Activated CD4-positive, alpha-beta T cell treated with anti-CD3 and anti-CD28 coated beads for 4 hours (primary cell): ENCODE results near the gene CREB5.

Experiments used
- DNase-seq, 2 donors: peaks; one replicate each; pipeline ENCODE4 v3.0.0-alpha.2; 2020

The CREB5 gene

DNA sequence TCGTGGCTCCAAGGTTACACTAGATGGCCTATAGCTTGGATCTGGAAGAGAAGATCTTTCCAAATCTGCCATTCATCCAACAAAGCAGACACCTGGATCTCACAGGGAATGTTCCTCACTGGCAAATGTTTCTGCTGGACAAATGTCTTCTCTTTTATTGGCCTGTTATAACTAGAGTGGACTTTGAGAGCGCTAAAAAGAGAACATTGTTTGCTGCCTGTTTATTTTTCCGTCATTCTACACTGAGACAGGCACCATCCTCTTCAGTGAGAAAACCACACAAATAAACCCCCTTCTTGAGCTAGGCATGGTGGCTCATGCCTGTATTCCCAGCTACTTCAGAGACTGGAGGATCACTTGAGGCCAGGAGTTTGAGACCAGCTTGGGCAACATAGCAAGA, 206.9 kb downstream of the CREB5 start:
- DNase-seq: no peak

DNA sequence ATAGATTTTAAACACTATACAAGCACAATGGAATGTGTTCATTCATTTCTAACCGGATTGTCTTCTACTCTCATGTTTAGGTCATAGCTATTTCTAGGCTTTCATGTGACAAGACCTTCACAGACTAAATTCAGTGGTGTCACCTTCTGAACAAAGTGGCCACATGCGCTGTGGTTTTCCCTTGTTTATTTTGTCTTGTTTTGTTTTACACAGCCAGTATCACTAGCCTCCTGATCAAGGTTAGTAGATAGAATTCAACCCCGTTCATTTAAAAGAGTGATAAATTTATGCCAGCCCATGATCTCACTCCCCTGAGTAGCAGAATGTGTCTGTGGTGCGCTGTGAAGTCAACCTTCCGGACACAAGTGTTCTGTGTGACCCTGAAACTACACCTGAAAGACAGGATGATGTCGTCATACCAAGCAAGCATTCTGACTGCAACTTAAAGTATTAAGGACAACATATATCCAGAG, 209.1 kb downstream of the CREB5 start:
- DNase-seq: no peak

DNA sequence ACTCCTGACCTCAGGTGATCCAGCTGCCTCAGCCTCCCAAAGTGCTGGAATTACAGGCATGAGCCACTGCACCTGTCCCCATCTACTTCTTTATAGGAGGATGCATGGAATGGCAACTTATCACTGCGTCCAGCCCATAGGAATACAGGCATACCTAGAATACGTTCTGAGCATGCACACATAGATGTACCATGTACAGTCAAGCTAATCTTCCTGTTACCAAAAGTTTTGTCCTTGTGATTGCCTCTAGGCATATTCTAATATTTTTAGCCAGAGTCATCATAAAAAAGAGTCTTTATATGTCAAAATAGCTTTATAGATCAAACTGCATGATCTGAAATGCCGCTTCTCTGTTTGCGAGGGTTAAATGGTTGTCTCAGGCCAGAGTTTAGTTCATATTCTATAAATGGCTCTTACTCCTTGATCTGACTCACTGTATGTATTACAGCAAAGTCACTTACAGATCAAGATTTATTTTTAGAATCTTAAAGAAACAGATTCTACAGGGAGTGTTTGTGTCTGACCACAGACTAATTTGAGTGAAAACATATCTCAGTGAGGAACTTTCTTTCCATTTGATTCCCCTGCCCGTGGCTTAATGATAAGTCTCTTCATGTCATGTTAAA, 210.9 kb downstream of the CREB5 start:
- no peak for DNase-seq

DNA sequence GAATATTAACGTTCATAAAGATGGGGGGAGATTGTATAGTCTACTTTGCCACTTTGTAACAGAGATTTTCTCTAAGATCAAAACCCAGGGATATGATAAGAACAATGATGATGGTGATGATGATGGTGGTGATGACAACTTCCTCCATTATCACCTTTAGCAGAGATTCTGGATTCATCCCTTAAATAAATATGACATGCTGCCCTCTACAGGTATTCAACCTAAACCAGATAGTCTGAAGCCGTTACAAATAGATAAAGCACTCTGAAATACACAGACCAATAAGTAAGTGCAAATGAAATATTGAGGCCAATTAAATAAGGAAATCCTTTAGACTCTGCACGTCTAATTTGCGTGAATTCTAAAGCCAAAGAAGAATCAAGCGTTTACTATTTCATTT, 211.5 kb downstream of the CREB5 start:
- no peak for DNase-seq

DNA sequence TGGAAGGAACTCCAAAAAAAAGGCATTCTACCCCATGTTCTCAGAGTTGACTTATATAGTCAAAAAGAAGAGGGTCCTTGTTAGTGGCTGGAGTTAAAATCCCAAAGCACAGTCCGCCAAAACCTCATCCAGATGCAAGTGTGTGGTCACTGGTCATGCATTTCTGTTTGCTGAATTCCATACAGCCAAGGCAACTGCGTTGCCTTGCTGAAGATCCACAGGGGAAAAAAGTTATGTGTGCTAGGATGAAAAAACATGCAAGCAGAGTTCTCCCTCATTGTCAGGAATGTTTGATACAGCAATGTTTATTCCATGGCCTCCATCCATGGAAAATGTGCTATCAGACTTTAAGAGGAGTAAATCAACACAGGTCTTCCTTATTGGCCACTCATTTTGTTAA, 213.1 kb downstream of the CREB5 start:
- no peak for DNase-seq

DNA sequence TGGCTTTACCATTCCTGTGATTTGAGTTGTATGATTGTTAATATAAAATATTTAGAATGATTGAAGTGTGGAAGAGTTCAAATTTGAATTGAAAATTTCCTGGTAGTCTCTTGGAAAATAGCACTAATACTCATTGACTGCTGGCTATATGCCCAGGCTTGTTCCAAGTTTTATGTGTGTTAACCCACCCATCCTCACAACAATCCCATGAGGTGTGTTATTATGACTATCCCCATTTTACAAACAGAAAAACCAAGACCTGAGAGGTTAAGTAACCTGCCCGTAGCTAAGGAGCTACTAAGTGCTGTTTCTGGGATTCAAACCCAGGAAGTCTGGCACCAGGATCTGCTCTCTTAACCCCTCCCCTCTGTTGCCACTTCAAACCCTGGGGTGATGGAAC, 213.9 kb downstream of the CREB5 start:
- DNase-seq: no peak

DNA sequence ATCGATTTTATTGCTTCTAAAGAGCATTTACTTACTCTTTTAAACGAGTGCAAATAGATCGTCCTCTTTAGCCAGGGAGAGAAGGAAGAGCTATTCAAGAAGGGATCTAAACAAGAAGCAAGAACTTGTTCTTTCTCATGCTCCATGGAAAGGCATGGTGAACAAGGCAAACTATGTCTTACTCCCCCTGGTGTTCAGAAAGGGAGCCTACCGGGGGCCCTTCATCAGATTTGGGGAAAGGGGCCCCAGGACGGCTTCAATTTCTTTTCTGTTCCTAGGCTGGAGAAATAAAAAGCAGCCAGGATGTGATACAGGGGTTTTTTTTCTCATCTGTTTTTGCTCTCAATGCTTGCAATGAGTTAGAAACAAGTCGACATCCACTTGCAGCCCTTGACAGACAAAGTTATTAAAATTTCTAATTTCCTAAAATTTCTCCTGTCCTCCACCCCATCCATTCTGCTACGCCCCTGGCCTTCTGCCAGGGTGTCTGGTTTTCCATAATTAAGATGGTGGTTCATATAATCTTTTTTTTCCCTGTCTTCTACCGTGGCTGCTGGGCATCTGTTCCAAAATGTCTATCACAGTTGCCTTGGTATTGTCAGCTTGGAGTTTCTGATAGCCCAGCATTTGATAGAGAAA, 214.4 kb downstream of the CREB5 start:
- peak in 1 of 2 donors; percentile 3 for DNase-seq

DNA sequence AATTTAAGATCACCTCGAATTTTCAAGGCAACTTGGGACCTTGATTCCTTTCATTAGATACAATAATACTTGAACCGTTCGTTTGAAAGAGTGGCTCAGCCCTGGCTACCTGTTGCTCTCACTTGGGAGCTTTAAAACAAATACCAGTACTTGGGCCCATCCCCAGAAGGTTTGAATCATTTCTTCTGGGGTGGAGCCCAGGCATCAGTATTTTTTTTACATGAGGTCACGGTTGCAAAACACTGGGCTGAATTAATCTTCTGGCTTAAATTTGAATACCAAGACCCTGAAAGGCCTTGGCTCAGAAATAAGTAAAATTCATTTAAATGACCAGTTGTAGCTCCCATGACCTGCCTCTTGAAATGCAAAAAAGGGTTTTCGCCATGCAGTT, 214.9 kb downstream of the CREB5 start:
- DNase-seq: no peak

DNA sequence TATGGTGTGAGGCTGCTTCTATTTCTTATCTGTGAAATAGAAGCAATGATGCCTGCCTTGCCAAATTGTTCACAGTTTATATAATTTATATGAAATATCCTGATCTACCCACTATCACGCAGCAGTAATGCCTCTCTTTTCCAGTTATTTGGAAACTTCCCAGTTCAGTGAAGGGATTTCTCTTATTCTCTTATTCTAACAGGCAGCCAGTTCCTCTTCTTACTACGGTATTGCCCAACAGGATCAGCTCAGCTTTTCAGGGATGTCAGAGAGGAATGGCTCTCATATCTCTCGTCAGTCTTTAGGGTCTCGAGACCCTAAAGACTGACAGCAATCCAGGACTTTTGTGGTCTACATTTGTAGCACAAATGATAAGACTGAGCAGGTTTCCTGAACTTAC, 215.6 kb downstream of the CREB5 start:
- no peak for DNase-seq

DNA sequence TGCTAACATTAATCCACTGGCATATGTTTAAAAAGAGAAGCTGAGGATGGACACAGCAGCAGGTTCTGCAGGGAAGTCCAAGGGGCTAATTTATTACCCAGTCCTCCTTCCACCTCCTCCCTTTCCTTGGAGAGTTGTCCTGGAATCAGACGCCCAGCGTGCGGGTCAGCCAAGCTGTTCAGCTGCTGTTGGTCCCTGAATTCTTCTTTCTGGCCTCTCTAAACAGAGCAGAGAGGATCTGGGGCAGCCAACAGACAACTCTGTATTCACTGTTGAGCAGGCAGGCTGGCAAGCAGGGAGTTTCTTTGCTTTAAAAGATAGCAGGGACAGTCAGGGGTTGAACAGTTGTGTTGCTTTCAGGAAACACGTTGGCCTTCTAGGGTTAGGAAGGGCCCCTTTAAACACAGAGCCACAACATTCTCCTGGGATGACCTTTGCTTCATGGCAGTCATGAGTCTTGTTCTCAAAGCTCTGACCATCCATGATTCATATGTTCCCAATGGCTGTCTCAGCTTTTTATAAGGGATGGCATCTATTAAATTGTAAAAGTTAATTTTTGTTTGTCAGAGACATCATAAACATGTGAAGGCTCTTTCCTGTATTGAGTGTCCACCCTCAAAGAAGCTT, 217.0 kb downstream of the CREB5 start:
- DNase-seq: no peak

DNA sequence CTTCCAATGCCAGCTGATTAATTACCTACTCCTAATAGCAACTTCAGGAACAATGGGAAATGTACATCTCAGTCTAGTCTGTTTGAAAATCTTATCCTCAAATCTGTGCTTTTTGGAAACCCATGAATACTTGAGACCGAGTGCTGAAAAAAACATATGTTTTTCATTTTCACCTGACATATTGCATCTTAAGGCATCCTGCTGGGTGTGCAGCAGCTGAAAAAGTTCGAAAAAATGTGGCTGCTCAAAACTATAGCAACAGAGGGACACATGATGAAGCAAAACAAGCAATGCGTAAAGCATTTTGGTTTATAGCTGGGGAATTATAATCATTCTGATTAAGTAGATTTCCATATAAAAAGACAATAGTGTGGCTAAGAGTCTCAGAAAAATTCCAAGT, 218.0 kb downstream of the CREB5 start:
- DNase-seq: no peak

DNA sequence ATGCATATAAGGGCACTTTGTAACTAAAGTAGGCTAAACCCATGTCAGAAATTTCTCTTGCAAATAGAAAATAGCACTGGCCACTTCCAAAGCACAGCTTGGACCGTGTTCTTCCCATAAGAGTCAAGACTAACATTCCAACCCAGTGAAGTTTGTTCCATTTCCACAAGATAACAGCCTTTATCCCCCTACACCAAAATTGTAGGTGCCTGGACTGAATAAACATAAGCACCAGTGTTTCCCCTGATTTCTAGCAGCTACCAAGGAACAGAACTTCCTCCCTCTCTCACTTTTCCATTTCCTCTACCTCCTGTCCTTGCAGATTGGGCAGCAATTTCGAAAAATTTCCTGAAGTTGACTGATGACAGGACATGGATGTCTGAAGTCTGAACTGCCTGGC, 219.7 kb downstream of the CREB5 start:
- no peak for DNase-seq

DNA sequence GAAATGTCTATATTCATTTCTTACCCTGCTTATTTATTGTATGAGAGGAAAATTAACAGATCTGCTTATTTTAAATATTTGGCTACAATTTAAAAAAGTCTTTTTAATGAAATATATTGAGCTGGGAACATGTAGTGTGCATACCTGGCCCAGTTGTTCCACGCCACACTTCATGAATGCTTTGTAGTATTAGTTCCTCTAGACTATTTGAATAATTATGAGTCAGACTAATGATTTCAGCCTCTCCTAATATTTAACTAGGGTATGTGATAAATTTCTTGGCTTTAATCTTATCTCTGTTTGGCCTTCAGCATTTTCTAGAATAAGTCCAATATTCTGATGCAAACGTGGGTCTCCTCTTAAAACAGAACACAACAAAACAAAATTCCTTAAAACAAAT, 226.6 kb downstream of the CREB5 start:
- no peak for DNase-seq

DNA sequence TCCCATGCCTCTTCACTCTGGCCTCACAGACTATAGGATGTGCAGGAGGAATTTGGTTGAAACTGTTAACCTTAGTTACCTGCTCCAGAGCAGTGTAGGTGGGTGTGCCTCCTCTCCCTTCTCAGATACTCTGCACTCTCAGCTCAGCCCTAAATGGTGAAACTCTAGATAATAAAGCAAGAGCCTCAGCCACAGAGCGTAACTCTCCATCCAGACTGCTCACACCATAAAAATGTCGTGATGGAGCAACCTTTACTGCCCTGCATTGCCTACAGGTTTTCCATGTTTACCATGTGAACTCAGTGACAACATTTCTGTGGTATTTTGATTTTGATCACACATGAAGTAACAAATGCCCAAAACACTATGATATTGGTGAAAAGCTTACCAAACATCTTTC, 227.7 kb downstream of the CREB5 start:
- DNase-seq: no peak

DNA sequence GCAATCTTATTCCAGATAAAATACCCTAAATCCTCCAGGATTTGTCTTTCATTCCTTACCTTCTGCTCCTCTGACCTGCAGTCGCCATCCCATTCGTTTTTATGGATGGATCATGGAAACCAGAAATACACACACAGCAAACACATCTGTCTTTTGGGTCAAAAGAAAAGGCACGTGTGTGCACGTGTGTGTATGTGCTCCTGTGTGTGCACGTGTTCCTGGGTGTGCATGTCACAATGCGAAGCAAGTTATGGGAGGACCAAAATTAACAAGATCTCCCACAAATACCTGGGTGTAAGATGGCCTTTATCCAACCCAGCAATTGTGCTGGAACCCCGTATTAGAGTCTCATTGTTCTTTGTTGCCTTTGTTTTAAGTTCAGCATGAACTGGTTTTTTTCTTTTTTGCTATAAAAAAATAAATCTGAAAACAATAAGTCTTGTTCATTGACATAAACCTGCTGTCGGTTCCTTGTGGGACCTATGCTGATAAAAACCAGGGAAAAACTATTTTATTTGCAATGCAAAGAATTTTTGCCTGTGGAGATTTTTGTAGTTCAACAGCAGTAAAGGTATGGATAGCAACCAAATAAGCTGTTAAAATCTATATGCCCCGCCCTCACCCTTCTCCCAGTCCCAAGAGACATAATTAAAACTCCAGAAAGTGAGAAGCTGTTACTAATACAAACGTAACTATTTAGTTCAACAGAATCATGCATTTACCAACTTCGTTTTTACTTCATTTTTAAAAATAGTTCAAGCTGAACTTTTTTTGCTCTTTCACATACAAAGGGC, 229.6 kb downstream of the CREB5 start:
- DNase-seq: no peak

DNA sequence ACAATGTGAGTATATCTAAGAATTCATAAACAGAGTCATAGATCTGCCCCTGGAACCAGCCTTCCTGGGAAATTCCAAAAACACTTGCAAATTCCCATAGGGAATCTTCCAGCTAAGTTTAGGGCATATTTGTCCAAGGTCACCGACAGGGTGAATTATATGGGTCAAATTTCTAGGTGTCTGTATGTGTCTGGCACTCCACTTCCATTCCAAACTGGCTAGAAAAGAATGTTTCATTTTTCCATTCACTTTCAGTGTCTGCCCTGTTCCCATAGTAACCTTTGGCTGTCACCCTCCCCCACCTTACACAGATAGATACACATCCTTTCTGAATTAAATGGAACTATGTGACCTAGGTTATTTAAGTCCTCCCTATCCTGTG, 230.9 kb downstream of the CREB5 start:
- DNase-seq: no peak

DNA sequence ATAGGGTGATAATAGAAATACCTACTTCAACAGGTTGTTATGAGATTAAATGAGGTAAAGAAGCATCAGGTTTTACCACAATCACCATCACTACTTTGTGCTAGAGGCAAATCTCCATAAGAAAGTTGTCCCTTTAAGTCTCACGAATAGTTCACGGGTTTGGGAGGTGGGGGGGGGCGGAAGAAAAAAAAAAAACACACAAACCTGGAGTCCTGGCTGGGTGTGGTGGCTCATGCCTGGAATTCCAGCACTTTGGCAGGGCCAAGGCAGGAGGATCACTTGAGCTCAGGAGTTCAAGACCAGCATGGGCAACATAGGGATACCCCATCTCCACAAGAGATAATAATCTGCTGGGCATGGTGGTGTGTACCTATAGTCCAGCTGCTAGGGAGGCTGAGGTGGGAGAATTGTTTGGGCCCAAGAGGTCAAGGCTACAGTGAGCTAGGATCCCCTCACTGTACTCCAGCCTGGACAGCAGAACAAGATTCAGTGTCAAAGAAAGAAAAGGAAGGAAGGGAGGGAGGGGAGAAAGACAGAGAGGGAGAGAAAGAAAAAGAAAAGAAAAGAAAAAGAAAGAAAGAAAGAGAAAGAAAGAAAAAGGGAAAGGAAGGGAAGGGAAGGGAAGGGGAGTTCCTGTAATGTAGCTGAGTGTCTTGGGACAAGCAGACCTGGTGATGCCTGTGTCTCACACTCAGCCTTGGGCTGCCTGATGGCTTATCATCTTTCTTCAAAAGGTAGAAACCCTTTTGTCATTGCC, 231.4 kb downstream of the CREB5 start:
- DNase-seq: no peak

DNA sequence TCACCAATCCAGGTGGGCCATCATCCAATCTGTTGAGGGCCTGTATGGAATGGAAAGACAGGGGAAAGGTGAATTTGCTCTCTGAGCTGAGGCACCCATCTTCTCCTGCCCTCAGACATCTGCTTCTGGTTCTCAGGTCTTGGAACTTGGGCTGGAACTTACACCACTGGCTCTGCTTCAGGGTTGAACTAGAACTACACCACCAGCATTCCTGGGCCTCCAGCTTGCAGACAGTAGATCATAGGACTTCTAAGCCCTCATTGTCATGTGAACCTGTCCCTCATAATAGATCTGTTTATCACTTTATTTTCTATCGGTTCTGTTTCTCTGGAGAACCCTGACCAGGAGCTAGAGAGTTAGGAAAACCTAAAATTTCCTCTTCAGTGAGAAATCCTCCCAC, 233.5 kb downstream of the CREB5 start:
- DNase-seq: no peak

DNA sequence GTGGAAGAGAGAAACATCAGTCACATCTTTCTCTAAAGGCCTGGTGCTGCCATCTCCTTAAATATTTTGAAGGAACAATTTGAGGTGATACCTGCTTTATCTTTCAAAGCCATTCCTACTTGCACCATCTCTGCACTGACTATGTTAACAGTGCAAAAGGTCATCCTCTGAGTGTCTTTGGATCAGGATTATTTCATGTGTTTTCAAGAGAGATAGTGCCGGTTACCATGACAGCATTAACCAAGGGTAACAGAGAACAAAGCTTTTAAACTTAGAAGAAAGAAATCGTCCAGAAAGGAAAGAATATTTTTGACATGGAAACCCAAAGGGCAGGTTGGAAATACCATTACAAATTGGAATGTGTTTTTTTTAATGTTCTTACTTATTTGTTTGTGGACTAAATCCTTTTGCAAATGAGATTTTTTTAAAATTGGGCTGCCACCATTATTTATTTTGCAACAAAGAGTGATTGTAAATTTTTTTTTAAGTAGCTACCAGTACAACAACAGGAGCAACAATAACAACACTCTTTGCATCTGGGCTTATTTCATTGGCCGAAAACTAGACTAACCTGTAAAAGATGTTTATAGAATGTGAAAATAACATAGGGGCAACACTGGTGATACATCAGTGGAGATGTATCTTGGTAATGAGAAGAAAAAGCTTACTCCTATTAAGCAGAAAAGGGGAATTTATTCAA, 234.2 kb downstream of the CREB5 start:
- no peak for DNase-seq

DNA sequence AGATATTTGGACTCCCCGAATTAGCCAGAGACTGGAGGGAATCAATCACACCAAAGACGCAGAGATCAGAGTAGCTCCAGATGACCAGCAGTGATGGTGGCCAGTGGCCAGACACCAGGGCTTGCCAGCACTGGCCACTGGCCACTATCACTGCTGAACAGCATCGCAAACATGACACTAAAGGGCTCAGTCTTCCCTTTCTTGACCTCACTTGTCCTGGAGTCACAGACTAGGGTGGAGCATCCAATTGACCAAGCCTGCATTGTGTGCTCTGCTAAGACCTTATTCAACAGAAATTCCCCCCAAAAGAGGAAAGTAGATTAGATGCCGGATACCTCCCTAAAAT, 234.7 kb downstream of the CREB5 start:
- DNase-seq: no peak

DNA sequence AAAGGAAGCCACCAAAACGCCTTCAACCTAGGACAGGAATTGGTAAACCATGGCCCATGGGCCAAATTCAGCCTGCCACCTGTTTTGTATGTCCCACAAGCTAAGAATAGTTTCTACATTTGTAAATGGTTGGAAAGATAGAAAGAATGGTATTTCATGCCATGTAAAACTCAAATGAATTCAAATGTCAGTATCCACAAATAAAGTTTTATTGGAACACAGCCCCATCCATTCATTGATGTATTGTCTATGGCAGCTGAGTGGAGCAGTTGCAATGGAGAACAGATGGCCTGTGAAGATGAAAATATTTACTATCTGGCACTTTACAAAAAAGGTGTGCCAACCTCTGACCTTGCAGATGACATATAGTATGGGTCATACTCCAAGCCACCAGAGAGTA, 236.9 kb downstream of the CREB5 start:
- DNase-seq: no peak

DNA sequence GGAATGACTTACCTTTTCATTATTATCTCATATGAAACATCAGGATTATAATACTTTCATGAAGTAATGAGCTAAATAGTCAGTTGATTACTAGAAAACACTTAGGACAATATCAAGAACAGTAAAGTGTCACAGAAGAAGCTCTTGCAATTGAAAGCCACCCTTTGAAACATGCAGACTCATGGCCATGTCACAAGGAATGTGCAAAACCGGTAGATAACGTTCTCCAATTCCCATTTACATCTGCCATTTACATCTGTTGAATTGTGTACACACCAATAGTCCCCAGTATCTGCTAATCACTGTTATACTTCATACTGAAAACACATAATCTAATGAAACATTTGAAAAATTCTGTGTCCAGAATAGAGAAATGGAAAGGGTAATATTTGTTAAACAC, 237.5 kb downstream of the CREB5 start:
- DNase-seq: no peak

DNA sequence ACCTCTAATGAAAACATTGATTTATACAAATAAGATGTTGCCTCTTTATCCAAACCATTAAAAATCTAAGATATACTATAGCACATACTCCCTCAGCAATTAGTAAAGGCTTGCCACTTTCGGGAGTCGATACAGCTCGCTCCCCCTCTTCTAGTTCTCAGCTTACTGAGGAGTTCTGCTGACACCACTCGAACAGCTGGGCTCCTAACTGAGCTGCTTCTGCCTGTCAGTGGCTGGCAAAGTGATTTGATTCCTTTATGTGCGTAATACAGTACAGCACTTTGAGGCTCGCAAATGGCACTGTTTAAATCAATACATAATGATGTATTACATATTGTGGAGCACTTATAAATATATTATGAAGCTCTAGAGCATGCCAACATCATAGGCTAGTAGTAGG, 241.8 kb downstream of the CREB5 start:
- DNase-seq: no peak
